Measurements from ENCODE around the gene TARBP1.

- TF ChIP-seq EP300 (IDR thresholded peaks at IDR 0.05) = no peak
- TF ChIP-seq CTCF (IDR thresholded peaks at IDR 0.05) = no peak
Observed at GRCh38 chr1:234409328-234409727, 69.7 kb downstream of the TARBP1 start.

Measured in ovary (tissue), 3 donors.